Measurements from ENCODE around the gene ROBO1. TPM values are rescaled to one million over a fixed set of nuclear protein-coding genes. Genes with fewer than 3 reads are reported as not detected.

The ROBO1 gene
- total RNA-seq, 1 donor from 2014 or later, result 169 TPM

DNA sequence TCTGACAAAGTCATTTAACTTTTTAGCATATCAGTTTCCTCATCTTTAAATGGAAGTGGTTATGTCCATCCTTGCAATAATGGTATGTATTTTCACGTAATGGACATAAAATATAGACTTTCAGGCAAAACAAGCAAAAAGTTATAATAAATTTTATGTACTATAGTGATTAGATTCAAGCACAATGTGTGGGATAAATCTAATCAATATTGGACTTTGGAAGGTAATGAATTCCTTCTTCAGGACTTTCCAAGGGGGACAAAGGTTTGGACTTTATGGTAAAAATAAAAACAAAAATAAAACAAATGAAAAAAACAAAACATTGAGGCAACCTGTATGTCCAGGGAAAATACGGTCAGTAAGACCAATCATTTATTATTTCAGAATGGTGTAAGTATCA, 357.7 kb downstream of the ROBO1 start:
- no peak overlapping the region for H3K27ac Mint-ChIP-seq
- no peaks in the 10 kb centered on the region for H3K27me3 Mint-ChIP-seq (ENCODE audit: insufficient read depth, low read depth)
- H3K4me1 ChIP-seq, result no peaks in the 10 kb centered on the region
- no peaks in the 10 kb centered on the region for H3K27me3 ChIP-seq
- H3K36me3 Mint-ChIP-seq, result no peaks in the 10 kb centered on the region
- H3K4me2 ChIP-seq, result no peak overlapping the region
- no peaks in the 10 kb centered on the region for H3K36me3 ChIP-seq
- H3K79me2 ChIP-seq (ENCODE audit: low read depth), result no peaks in the 10 kb centered on the region
- no peak overlapping the region for H3K27ac ChIP-seq
- H3K9me3 Mint-ChIP-seq, result no peaks in the 10 kb centered on the region
- no peak overlapping the region for H3K4me3 ChIP-seq
- H3K4me3 Mint-ChIP-seq, result no peak overlapping the region
- H3K9ac ChIP-seq, result no peak overlapping the region
- no peak for DNase-seq (ENCODE audit: low spot score)
- no peaks in the 10 kb centered on the region for H4K20me1 ChIP-seq (ENCODE audit: low read depth)
- H3F3A ChIP-seq (ENCODE audit: low read depth), result no peaks in the 10 kb centered on the region
- TF ChIP-seq EZH2phosphoT487 (IDR thresholded peaks at IDR 0.05) (no peak), EZH2 (IDR thresholded peaks at IDR 0.05) (no peak)
- TF ChIP-seq, protein P1, sequence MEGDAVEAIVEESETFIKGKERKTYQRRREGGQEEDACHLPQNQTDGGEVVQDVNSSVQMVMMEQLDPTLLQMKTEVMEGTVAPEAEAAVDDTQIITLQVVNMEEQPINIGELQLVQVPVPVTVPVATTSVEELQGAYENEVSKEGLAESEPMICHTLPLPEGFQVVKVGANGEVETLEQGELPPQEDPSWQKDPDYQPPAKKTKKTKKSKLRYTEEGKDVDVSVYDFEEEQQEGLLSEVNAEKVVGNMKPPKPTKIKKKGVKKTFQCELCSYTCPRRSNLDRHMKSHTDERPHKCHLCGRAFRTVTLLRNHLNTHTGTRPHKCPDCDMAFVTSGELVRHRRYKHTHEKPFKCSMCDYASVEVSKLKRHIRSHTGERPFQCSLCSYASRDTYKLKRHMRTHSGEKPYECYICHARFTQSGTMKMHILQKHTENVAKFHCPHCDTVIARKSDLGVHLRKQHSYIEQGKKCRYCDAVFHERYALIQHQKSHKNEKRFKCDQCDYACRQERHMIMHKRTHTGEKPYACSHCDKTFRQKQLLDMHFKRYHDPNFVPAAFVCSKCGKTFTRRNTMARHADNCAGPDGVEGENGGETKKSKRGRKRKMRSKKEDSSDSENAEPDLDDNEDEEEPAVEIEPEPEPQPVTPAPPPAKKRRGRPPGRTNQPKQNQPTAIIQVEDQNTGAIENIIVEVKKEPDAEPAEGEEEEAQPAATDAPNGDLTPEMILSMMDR (IDR thresholded peaks at IDR 0.05), result no peak
- no peak overlapping the region for H2AFZ ChIP-seq (replicated peaks)
- no peaks in the 10 kb centered on the region for H3K9me3 ChIP-seq (ENCODE audit: low read depth)
- H3K4me1 Mint-ChIP-seq, result no peaks in the 10 kb centered on the region

DNA sequence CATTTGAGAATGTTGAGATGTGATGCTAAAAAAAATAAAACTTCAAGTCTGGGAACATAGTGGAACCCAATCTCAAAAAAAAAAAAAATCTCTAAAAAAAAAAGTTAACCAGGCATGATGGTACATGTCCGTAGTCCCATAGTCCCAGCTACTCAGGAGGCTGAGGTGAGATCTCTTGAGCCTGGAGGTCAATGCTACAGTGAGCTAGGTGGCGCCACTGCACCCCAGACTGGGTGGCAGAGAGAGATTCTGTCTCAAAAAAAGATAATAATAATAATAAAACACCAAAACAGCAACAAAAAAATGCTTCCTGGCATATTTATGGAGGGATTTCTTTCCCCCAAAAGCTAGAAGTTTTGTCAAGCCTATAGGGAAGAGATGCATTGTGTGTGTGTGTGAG, 361.6 kb downstream of the ROBO1 start:
- no peak for DNase-seq (ENCODE audit: low spot score)
- no peaks in the 10 kb centered on the region for H3K9me3 Mint-ChIP-seq
- Histone ChIP-seq H2AFZ (replicated peaks) (no peak overlapping the region), H3K27ac (no peak overlapping the region), H3K9ac (no peak overlapping the region), H3K36me3 (no peaks in the 10 kb centered on the region), H3K79me2 (ENCODE audit: low read depth) (no peaks in the 10 kb centered on the region), H4K20me1 (ENCODE audit: low read depth) (no peaks in the 10 kb centered on the region), H3K27me3 (no peaks in the 10 kb centered on the region), H3K4me1 (no peaks in the 10 kb centered on the region), H3K9me3 (ENCODE audit: low read depth) (no peaks in the 10 kb centered on the region), H3K4me3 (no peak overlapping the region), H3K4me2 (no peak overlapping the region), H3F3A (ENCODE audit: low read depth) (no peaks in the 10 kb centered on the region)
- no peak overlapping the region for H3K4me3 Mint-ChIP-seq
- H3K27me3 Mint-ChIP-seq (ENCODE audit: insufficient read depth, low read depth), result no peaks in the 10 kb centered on the region
- no peaks in the 10 kb centered on the region for H3K4me1 Mint-ChIP-seq
- TF ChIP-seq EZH2 (IDR thresholded peaks at IDR 0.05), result no peak
- TF ChIP-seq, protein P1 (IDR thresholded peaks at IDR 0.05), result peak; percentile 36
- no peaks in the 10 kb centered on the region for H3K36me3 Mint-ChIP-seq
- H3K27ac Mint-ChIP-seq, result no peak overlapping the region

DNA sequence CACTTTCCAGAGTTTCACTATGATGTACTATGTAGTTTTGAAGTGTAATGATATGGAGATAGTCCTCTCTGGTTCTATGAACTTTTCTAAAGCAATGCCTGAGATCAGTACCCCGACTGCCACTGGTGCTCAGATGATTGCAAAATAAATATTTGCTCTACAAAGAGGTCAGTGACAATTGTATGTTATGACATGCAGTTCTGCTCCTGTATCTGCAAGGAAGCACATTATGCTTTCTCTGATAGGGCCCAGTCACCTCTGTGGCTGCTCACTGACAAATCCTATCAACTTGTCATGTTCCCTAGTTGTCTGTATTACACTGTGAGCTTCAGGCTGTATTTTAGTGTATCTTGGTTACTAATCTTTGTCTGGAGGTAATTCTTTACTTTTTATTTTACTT, 362.6 kb downstream of the ROBO1 start:
- Histone ChIP-seq H3K27me3 (no peaks in the 10 kb centered on the region), H3K4me3 (no peak overlapping the region), H3K36me3 (no peaks in the 10 kb centered on the region), H2AFZ (replicated peaks) (no peak overlapping the region), H4K20me1 (ENCODE audit: low read depth) (no peaks in the 10 kb centered on the region), H3K79me2 (ENCODE audit: low read depth) (no peaks in the 10 kb centered on the region), H3K9me3 (ENCODE audit: low read depth) (no peaks in the 10 kb centered on the region), H3K9ac (no peak overlapping the region), H3K4me1 (no peaks in the 10 kb centered on the region), H3K27ac (no peak overlapping the region), H3K4me2 (no peak overlapping the region), H3F3A (ENCODE audit: low read depth) (no peaks in the 10 kb centered on the region)
- Mint-ChIP-seq H3K4me3 (no peak overlapping the region), H3K27ac (no peak overlapping the region), H3K36me3 (no peaks in the 10 kb centered on the region), H3K27me3 (ENCODE audit: insufficient read depth, low read depth) (no peaks in the 10 kb centered on the region), H3K4me1 (no peaks in the 10 kb centered on the region), H3K9me3 (no peaks in the 10 kb centered on the region)
- DNase-seq (ENCODE audit: low spot score), result no peak
- TF ChIP-seq, protein P1 (IDR thresholded peaks at IDR 0.05), result no peak
- TF ChIP-seq EZH2 (IDR thresholded peaks at IDR 0.05) (no peak), EZH2phosphoT487 (IDR thresholded peaks at IDR 0.05) (no peak)

DNA sequence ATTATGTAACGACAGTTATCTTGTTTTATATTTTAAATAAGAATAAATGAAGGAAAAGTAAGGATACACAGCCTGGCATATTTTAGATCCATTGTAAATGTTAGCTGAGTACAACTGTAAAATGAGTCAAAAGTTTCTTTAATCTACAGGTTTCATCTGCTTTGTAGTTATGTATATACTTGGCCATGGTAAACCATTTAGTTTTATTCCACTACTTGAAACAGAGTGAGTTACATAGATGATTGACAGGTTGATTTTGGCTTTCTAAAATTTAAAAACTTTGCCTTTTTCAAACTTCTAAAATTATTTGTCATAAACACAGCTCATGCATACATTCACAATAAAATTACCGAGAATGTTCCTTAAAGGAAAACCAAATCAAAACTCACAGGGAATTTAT, 371.2 kb downstream of the ROBO1 start:
- TF ChIP-seq, protein P1 (IDR thresholded peaks at IDR 0.05), result no peak

More for the DNA sequence above, 371.2 kb downstream of the ROBO1 start:
- Mint-ChIP-seq H3K4me3 (no peak overlapping the region), H3K27me3 (ENCODE audit: insufficient read depth, low read depth) (no peaks in the 10 kb centered on the region), H3K27ac (no peak overlapping the region), H3K4me1 (peaks cover 9% of the 10 kb centered on the region), H3K36me3 (no peaks in the 10 kb centered on the region), H3K9me3 (no peaks in the 10 kb centered on the region)
- Histone ChIP-seq H4K20me1 (ENCODE audit: low read depth) (no peaks in the 10 kb centered on the region), H3K9me3 (ENCODE audit: low read depth) (no peaks in the 10 kb centered on the region), H3K27ac (no peak overlapping the region), H3K27me3 (no peaks in the 10 kb centered on the region), H3K4me2 (no peak overlapping the region), H2AFZ (replicated peaks) (no peak overlapping the region), H3K4me3 (no peak overlapping the region), H3K79me2 (ENCODE audit: low read depth) (no peaks in the 10 kb centered on the region), H3F3A (ENCODE audit: low read depth) (no peaks in the 10 kb centered on the region), H3K9ac (no peak overlapping the region), H3K36me3 (no peaks in the 10 kb centered on the region), H3K4me1 (no peaks in the 10 kb centered on the region)
- no peak for DNase-seq (ENCODE audit: low spot score)
